Jurkat, Clone E6-1 (cell line): ENCODE data around the gene HTRA3.

Experiments
- DNase-seq: peaks from one replicate; pipeline ENCODE4 v3.0.0-alpha.2; 2011; ENCODE audit warnings: low read depth, low spot score
- H3K4me3 ChIP-seq: 2 replicates; pipeline ENCODE4 v1.5.1; 2011; ENCODE audit warnings: mild to moderate bottlenecking, low read length, control low read depth, moderate library complexity

The HTRA3 gene

GRCh38 chr4:8315435-8316250 is 46.1 kb downstream of the HTRA3 start:
- H3K4me3 ChIP-seq = no peak overlapping the region
- DNase-seq = peak; percentile 33

DNA sequence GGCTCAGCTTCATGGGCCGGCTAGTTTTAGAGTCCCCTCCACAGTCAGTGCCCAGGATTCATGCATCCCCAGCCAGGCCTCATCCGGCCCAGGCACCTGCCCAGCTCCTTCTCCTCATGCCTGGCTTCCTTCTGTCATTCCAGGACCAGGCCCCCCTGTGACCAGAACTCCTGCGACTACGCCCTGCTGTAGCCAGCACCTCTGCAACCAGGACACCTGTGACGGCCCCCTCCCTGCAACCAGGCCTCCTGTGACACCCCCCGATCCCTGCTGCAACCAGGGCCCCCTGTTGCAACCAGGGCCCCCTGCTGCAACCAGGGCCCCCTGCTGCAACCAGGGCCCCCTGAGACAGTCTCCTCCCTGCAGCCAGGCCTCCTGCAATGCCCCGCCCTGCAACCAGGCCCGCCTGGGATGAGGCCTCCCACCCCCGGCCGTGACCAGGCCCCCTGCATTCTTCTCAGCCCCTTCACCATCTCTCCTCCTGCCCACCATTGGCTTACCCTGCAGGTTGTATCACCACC is 46.8 kb downstream of the HTRA3 start:
- no peak for DNase-seq
- no peak overlapping the region for H3K4me3 ChIP-seq

DNA sequence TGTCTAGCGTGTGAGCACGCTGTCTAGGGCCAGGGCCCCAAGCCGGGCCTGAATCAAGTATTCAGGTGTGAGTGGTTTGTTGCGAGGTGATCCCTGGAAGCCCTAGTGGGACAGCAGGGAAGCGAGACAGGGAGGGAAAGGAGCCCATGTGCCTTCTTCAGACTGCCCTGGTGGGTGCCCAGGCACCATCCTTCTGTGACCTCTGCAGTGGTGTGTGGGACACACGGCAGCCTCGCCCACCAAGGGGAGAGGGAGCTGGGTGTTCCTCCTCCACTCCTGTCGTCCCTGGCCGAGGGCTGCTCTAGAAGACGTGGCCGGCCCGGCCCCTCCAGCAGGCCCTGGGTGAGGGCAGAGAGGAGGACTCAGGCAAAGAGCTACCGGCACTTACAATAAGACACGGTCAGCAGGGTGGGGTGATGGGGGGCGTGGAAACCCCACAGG is 47.4 kb downstream of the HTRA3 start:
- no peak for DNase-seq
- H3K4me3 ChIP-seq = no peak overlapping the region

- no peak overlapping the region for H3K4me3 ChIP-seq
- DNase-seq = no peak
Observed at GRCh38 chr4:8317474-8317873, 47.9 kb downstream of the HTRA3 start.

- H3K4me3 ChIP-seq = no peak overlapping the region
- no peak for DNase-seq
Observed at GRCh38 chr4:8318509-8318908, 49.0 kb downstream of the HTRA3 start.

DNA sequence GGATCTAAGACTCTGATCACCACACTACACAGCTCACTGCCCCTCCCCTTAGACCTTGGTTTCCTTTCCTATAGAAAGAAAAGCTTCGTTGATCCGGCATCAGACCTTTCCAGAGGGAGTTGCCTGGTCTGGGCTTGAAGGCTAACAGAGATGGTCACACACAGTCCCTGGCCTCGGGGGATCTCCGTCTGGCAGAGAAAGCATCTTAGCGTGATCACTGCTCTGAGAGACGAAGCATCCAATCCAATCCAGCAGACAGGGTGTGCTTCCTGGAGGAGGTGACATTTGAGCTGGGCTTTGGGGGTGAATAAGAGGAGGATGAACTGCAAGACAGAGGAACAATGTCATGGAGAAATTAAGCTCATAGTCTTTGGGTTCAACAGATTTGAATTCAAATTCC is 49.5 kb downstream of the HTRA3 start:
- no peak for DNase-seq
- H3K4me3 ChIP-seq = no peak overlapping the region

GRCh38 chr4:8319731-8320385 is 50.3 kb downstream of the HTRA3 start:
- DNase-seq = no peak
- H3K4me3 ChIP-seq = no peak overlapping the region

DNA sequence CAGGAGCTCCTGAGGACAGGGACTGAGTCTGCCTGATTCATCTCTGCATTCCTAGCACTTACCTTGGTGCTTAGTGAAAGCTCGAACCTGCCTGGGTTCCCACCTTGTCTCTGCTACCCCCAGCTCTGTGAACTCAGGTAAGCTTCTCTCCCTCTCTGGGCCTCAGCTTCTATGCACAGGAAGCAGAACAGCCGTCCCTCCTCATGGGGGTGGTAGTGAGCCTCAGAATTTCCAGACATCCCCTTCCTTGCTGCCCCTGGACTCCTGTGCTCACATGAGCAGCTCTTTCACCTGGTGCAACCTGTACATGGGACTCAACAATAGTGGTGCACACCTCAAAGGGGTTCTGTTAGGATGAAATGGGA is 50.8 kb downstream of the HTRA3 start:
- DNase-seq = peak; percentile 5
- H3K4me3 ChIP-seq = no peak overlapping the region

DNA sequence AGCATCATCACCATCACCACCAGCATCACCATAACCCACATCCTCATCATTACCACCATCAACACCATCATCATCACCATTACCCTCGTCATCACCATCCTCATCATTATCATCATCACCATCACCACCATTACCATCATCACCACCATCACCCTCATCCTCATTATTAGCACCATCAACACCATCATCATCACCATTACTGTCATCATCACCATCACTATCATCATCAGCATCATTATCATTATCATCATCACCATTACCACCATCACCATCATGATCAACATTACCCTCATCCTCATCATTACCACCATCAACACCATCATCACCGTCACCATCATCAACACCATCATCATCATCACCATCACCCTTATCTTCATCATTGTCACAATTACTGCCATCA is 51.7 kb downstream of the HTRA3 start:
- no peak for DNase-seq
- no peak overlapping the region for H3K4me3 ChIP-seq

DNA sequence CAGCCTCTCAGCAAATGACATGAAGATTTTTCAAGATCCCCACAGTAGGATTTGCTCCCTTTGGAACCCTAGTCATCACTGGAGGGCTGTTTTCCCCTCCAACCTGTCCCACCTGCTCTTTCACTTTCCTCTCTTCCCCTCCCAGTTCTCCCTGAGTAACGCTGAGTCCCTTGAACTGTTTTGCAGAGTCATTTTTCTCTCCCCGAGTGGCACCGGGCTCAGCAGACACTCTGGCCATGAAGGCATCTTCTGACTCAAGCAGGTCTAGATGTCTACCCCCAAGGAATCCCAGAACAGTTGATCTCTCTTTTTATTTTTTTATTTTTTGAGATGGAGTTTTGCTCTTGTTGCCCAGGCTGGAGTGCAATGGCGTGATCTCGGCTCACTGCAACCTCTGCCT is 52.2 kb downstream of the HTRA3 start:
- DNase-seq = no peak
- no peak overlapping the region for H3K4me3 ChIP-seq

DNA sequence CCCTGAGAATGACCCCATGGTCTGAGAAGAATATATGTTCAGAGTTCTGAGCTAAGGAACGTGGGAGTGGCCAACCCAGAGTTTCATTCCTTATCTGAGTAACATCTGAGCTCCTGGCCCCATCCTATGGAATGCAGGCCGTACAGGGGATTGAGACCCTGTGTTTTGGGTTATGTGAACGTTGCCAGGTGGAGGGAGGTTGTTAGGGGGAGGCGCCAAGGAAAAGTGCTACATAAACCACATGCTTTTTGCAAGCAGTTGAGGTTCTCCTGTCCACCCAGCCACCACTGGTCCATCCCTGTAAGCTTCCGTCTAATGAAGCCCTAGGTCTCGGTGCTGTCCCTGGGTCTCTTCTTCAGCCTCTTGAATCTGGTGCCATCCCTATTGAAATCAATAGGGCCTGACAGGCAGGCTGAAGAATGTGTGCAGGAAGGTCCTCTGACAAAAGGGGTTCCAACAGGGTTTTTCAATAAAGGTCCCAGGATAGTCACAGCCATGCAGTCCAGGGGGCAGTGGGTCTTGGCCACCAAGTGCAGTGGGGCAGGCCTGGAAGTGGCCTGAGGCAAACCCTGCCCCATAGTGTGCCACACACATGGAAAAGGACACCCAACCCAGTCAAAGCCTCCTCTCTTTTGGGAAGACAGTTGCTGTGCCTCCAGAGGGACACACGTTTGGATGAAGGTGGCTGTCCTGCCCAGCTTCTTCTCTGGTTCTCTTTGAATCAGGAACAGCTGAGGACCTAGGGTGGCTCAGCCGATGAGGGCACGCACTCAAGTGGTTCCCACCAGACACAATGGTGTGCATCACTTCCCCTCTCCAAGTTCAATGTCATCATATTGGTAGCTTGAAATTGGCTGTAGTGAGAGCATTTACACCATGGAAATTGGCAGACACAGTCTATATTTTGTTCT is 53.5 kb downstream of the HTRA3 start:
- no peak for DNase-seq
- no peak overlapping the region for H3K4me3 ChIP-seq

GRCh38 chr4:8323947-8324555 is 54.5 kb downstream of the HTRA3 start:
- no peak for DNase-seq
- H3K4me3 ChIP-seq = no peak overlapping the region

DNA sequence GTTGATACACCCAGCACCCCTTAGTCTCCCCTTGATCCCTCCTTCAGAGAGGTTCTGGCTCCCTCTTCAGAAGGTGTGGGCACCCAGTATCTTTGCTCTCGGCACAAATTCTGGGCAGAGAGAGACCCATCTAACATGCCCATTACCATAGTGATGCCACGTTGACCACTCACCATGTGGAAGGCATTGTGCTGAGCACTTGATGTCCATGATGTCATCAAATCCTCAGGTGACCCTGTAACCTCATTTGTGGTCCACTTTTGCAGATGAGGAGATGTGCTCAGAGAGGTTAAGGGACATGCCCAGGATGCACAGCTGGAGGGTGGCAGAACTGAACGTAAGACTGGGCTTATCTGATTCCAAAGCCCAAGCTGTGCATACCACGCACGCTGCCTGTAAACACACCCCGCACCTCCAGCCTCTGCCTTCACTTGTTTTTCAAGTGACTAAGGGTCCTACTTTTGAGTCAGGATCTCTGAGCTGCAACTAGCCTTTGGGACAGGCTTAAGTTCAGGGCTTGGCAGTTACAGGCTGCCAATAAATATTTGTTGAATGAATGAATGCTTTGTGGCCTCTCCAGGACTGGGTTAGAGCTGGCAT is 55.2 kb downstream of the HTRA3 start:
- no peak overlapping the region for H3K4me3 ChIP-seq
- DNase-seq = no peak

DNA sequence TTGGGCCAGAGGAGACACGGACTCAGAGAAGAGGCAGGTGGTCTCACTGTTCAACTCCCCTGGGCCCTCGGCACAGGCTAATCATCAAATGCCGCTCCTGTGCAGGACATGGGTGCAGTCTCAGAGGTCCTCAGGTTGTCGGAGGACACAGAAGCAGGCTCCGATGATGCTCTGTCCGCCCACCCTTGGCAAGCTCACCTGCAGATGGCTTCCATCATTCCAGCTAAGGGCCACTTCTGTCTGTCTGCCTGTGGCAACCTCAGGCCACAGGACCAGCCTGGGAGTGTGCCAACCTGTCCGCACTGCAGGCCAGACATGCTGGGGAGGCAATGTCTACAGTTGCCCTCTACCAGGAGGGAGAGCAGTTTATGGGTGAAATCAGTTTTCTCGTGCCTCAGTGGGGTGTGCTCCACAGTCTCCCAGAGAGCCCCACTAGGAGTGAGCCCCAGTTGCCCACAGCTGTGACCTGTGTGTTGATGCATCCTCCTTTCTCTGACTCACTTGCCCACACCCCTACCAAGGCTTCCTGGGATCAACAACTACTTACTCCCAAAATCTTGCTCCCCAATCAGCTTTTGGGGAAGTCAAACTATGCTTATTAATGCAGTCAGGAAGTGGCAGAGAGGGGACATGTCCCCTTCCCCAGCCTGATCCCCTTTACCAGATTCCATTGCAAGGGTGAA is 55.9 kb downstream of the HTRA3 start:
- H3K4me3 ChIP-seq = no peak overlapping the region

GRCh38 chr4:8326206-8326605 is 56.7 kb downstream of the HTRA3 start:
- no peak for DNase-seq
- H3K4me3 ChIP-seq = no peak overlapping the region

More for the DNA sequence above, 55.9 kb downstream of the HTRA3 start:
- DNase-seq = no peak

DNA sequence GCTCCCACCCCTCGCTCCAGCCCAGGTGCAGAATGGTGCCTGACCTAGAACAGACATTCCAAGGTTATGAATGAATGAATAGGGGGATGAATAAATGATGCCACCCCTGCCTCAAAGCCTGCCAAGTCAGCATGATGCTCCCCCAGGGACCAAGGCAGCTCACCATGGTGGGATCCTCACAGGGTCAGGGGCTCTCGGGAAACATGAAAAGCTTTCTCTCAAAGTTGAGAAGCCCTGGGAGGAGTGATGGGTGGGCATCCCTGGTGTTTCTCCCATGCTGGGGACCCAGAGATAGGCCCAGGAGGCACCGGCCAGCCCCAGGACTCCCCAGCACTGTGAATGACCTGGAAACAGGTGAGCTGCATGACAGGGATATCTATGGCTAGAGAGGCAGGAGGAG is 58.9 kb downstream of the HTRA3 start:
- no peak overlapping the region for H3K4me3 ChIP-seq
- no peak for DNase-seq

DNA sequence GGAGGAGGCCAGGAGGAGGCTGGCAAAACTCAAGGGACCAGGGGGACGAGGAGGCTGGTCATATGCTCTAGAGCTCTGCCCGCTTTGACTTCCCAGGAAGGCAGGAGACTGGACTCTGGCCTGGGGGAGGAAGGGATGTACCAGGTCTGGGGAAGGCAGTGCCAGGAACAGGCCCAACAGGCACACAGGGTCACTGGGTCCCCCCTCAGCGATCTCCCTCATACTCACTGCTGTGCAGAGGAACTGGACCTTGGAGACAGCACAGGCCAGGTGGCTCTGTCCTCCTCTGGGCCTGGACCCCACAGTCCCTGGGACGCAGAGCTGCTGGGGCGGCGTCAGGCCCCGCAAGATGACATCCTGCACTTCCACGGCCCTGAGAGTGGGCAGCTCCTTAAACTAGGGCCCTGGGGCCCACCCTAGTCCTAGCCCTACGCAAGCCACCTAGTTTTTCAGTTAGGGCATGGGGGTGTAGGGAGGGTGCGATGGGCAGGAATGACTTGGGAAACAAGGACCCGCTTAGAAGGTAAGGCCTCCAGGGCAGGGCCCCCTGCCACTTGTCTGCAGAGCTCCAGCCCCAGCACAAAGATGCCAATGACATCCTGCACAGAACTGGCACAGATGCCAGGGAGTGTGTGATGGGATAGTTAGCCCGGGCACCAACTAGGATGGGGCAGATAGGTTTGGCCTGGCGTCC is 59.5 kb downstream of the HTRA3 start:
- DNase-seq = no peak
- H3K4me3 ChIP-seq = no peak overlapping the region

GRCh38 chr4:8329560-8329858 is 60.0 kb downstream of the HTRA3 start:
- no peak overlapping the region for H3K4me3 ChIP-seq
- no peak for DNase-seq
